Transverse colon (tissue), 4 donors: ENCODE data around the gene ARHGAP10. TPM values are rescaled to one million over a fixed set of nuclear protein-coding genes. Genes with fewer than 3 reads are reported as not detected.
A peak's percentile ranks its signal among the peaks of the same experiment; 100 is the strongest.

Experiments
- DNase-seq: peaks from one replicate; pipeline ENCODE4 v3.0.0-alpha.2; 2019
- H3K27ac ChIP-seq, 4 donors: fragments of 200-600 bp; sonication (generic); 2 replicates each; pipeline ENCODE4 v1.5.1; 2016 to 2018; ENCODE audit warnings: inconsistent platforms in 4 of 4
- H3K27me3 ChIP-seq: fragments of 200-600 bp; sonication (generic); 2 replicates; pipeline ENCODE4 v1.5.1; 2017; ENCODE audit warnings: inconsistent platforms
- H3K36me3 ChIP-seq, 4 donors: fragments of 200-600 bp; sonication (generic); 2 replicates each; pipeline ENCODE4 v1.5.1; 2017 to 2019; ENCODE audit warnings: inconsistent platforms in 4 of 4
- H3K4me1 ChIP-seq, 4 donors: fragments of 200-600 bp; sonication (generic); 2 replicates each; pipeline ENCODE4 v1.5.1; 2017 to 2020; ENCODE audit warnings: inconsistent platforms in 4 of 4
- H3K4me3 ChIP-seq, 4 donors: fragments of 200-600 bp; sonication (generic); 1 replicate in 1 of 4; 2 replicates in 3 of 4; pipeline versions ENCODE4 v1.5.1 to v1.6.1; 2017 to 2019; ENCODE audit warnings: inconsistent platforms in 4 of 4
- H3K9me3 ChIP-seq, 2 donors: fragments of 200-600 bp; sonication (generic); 2 replicates each; pipeline ENCODE4 v1.5.1; 2017 to 2019; ENCODE audit warnings: inconsistent platforms in 2 of 2
- EP300 ChIP-seq: sonication (generic); formaldehyde crosslinking; IDR thresholded peaks from one replicate; pipeline ENCODE4 v1.6.1; 2017; ENCODE audit warnings: antibody characterized with exemption, low read depth
- POLR2A ChIP-seq: fragments of 450-650 bp; IDR thresholded peaks from one replicate; pipeline ENCODE4 v1.6.1; 2016; ENCODE audit warnings: antibody characterized with exemption, mild to moderate bottlenecking, moderate library complexity
- POLR2AphosphoS5 ChIP-seq, 3 donors: sonication (generic); formaldehyde crosslinking; IDR thresholded peaks; one replicate each; pipeline ENCODE4 v1.6.1; 2016; ENCODE audit warnings: antibody characterized with exemption in 3 of 3
- WGBS, 2 donors: methylation state at CpG; one replicate each; pipeline ENCODE4 v1.1.5; 2018; ENCODE audit warnings: low coverage in 1 of 2; 5-methylcytosine and 5-hydroxymethylcytosine counted together
- in situ Hi-C, 4 donors: fragments of 200-750 bp; cut with MboI; loops; one replicate each; pipeline versions ENCODE4 v1.15.0 to v1.15.1; 2017; ENCODE audit warnings: low sequenced_read_pairs in 3 of 4, low pct_ligation_motif_present in 1 of 4, low pct_unique_long_range_greater_than_20kb in 1 of 4
- intact Hi-C: fragments of 100-400 bp; cut with DNase I; formaldehyde crosslinking; loops from one replicate; pipeline ENCODE4 v1.15.1; 2023; ENCODE audit warnings: low total_unique reads
- total RNA-seq, 4 donors: library from RNA; depleted of rRNA; stranded (reverse); fragments of >200 nt; gene quantifications; one replicate each; pipeline ENCODE4 v1.1.0, GENCODE V29; 2016
- TF ChIP-seq, protein P1 (sequence below), 5 experiments: fragments of 200-600 bp in 3 of 5; fragments of 450-650 bp in 2 of 5; sonication (generic) in 3 of 5; IDR thresholded peaks; 1 replicate in 2 of 5; 2 replicates in 3 of 5; pipeline ENCODE4 v1.5.1; 2016 to 2017; ENCODE audit warnings: antibody characterized with exemption in 5 of 5, inconsistent platforms in 3 of 5, mild to moderate bottlenecking in 2 of 5, moderate library complexity in 1 of 5

Gene ARHGAP10
- total RNA-seq, 4 donors from 2014 or later = 14.7 to 27.3 (median 22.9) TPM

DNA sequence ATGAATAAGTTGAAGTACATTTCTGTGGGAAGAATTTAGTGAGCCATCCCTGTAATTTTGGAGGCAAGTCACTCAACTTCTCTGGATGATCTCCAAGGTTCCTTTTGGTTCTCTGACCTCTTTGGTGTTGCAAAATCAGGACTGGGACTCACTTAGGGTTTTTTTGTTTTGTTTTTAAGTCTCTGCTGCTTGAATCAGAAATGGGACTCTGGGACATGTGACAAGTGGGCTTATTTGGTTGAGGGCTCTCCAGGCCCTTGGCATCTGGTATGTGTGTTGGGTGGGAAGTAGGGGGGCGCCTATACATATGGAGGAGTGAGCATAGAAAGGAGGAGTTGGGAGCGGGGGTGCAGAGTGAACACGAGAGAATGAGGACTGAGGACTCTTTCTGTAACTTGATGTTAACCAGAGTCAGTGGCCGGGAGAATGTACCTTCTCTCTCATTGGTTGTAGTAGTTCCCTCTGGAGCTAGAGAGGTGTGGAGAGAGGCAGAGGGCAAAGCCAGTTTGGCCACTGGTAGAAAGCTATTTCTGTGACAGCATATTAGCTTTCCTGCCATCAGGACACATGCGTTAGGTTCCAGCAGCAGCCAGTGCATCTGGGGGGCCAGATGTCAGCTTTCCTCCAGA lies 1.9 kb downstream of the ARHGAP10 start:
- Histone ChIP-seq H3K27me3 (peaks cover 40% of the 10 kb centered on the region), H3K9me3 (no peaks in the 10 kb centered on the region), H3K4me3 (peak overlapping the region in 3 of 4 donors; percentile 56 to 81 (median 69)), H3K4me1 (peaks cover 5 to 49% (median 6%) of the 10 kb centered on the region in 4 donors), H3K27ac (peak overlapping the region; percentile 85 to 94 (median 92)), H3K36me3 (no peaks in the 10 kb centered on the region)
- in situ Hi-C loops = no loop called here
- WGBS, 2 donors = 41 to 65% methylated on average over 4 to 5 of the region's 5 CpGs
- intact Hi-C loops = loop anchor here (10.0 kb wide), 1 partner anchor 131 kb away; no protein-coding TSS in a partner anchor
- DNase-seq = no peak
- TF ChIP-seq POLR2A (no peak), EP300 (no peak), POLR2AphosphoS5 (IDR thresholded peaks at IDR 0.05) (no peak)
- TF ChIP-seq, protein P1, sequence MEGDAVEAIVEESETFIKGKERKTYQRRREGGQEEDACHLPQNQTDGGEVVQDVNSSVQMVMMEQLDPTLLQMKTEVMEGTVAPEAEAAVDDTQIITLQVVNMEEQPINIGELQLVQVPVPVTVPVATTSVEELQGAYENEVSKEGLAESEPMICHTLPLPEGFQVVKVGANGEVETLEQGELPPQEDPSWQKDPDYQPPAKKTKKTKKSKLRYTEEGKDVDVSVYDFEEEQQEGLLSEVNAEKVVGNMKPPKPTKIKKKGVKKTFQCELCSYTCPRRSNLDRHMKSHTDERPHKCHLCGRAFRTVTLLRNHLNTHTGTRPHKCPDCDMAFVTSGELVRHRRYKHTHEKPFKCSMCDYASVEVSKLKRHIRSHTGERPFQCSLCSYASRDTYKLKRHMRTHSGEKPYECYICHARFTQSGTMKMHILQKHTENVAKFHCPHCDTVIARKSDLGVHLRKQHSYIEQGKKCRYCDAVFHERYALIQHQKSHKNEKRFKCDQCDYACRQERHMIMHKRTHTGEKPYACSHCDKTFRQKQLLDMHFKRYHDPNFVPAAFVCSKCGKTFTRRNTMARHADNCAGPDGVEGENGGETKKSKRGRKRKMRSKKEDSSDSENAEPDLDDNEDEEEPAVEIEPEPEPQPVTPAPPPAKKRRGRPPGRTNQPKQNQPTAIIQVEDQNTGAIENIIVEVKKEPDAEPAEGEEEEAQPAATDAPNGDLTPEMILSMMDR (IDR thresholded peaks at IDR 0.05) = no peak

DNA sequence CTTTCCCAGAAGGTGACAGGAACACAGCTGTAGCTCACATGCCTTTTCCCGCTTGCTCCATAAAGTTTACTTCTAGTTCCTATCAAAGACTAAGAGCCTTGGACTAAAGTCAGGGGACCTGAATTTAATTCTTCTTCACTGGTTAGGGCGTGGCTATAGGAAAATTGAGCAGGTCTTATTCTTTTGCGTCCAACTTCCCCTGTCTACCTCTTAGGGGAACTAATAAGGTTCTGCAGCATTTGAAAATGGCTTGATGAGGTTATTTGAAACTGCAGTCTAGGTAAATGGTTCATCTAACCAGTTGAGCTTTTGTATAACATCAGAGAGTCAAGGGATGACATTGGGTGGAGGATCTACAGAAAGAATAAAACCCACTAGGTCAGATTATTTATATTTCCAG lies 2.6 kb downstream of the ARHGAP10 start:
- no peaks in the 10 kb centered on the region for H3K9me3 ChIP-seq
- H3K36me3 ChIP-seq = no peaks in the 10 kb centered on the region
- in situ Hi-C loops (no loop called here), intact Hi-C loops (loop anchor here (10.0 kb wide), 1 partner anchor 130 kb away; no protein-coding TSS in a partner anchor)
- H3K4me1 ChIP-seq = peaks cover 5 to 49% (median 6%) of the 10 kb centered on the region in 4 donors
- no peak for TF ChIP-seq POLR2AphosphoS5 (IDR thresholded peaks at IDR 0.05)
- no peak for TF ChIP-seq POLR2A
- TF ChIP-seq, protein P1 (IDR thresholded peaks at IDR 0.05) = no peak
- no peak for TF ChIP-seq EP300
- 48 to 63% methylated on average over 2 to 3 of the region's 3 CpGs for WGBS, 2 donors
- DNase-seq = no peak
- H3K27ac ChIP-seq = peak overlapping the region; percentile 85 to 94 (median 92)
- peak overlapping the region; percentile 13 to 81 (median 62) for H3K4me3 ChIP-seq
- H3K27me3 ChIP-seq = peaks cover 40% of the 10 kb centered on the region

DNA sequence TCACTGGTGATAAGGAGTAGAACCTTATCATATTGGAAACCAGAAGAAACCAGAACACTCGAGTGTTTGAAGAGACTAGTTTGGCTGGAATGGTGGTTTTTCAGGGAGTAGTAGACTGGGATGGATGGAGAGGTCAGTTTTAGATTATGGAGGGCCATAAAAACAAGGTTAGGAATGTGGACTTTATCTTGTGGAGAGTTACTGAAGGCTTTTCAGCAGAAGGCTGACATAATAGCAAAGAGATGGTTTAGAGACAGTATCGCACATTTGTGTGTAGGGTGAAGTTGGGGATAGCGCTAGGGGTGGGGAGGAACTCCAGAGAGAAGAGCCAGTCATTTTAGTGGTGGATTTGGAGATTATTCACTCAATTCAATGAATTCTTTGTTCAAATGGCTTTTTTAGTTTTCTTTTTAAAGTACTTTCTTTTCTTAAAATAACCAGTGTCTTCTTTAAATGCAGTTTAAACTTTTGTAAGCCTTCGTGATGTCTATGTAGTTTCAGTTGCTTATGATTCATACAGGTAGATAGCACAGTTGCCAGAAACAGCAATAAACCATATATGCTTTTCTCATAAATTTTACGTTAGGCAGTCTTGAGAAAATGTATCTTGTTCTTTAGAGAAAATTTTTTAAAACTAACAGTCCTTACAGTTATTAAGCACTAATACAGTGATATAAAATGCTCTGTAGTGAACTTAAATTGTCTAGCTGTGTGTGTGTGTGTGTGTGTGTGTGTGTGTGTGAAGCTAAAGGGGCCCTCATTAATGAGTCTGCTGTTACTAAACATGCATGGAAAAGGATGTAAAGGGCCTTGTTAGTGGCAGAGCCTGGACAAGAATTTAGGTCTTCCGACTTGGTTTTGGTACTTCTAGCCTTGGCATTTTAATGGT lies 3.8 kb downstream of the ARHGAP10 start:
- H3K27me3 ChIP-seq = peaks cover 34% of the 10 kb centered on the region
- no peak for TF ChIP-seq EP300
- TF ChIP-seq POLR2A = no peak
- TF ChIP-seq POLR2AphosphoS5 (IDR thresholded peaks at IDR 0.05) = no peak
- TF ChIP-seq, protein P1 (IDR thresholded peaks at IDR 0.05) = no peak
- peaks cover 5 to 54% (median 6%) of the 10 kb centered on the region in 4 donors for H3K4me1 ChIP-seq
- in situ Hi-C loops (no loop called here), intact Hi-C loops (loop anchor here (10.0 kb wide), 1 partner anchor 129 kb away; no protein-coding TSS in a partner anchor)
- no peak for DNase-seq
- WGBS, 2 donors = 64 to 68% methylated on average over 6 of the region's 6 CpGs
- H3K36me3 ChIP-seq = no peaks in the 10 kb centered on the region
- H3K27ac ChIP-seq = peak overlapping the region; percentile 85 to 94 (median 92)
- peak overlapping the region in 1 of 4 donors; percentile 81 for H3K4me3 ChIP-seq
- no peaks in the 10 kb centered on the region for H3K9me3 ChIP-seq

DNA sequence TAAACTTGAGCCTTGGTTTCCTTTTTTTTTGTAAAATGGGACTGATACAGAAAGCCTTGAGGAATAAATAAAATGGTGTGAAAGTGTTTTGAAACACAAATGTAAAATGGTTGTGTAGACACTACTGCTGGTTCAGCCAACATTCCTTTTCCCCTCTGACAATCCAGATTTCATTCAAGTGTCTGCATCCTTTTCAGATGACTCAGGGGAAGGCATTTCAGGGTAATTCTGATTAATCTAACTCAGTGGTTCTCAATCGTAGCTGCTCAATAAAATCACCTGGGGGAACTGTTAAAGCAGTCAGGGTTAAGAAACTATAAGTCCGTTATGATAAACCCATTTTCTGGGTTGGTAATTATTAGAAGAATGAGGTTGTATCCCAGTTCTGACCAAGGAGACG lies 4.6 kb downstream of the ARHGAP10 start:
- intact Hi-C loops (loop anchor here (10.0 kb wide), 1 partner anchor 128 kb away; no protein-coding TSS in a partner anchor), in situ Hi-C loops (no loop called here)
- H3K36me3 ChIP-seq = no peaks in the 10 kb centered on the region
- peak overlapping the region; percentile 85 to 94 (median 92) for H3K27ac ChIP-seq
- H3K4me3 ChIP-seq = no peak overlapping the region
- DNase-seq = no peak
- 14 to 74% methylated on average over 1 to 3 of the region's 3 CpGs for WGBS, 2 donors
- peaks cover 29% of the 10 kb centered on the region for H3K27me3 ChIP-seq
- H3K9me3 ChIP-seq = no peaks in the 10 kb centered on the region
- peaks cover 5 to 60% (median 6%) of the 10 kb centered on the region in 4 donors for H3K4me1 ChIP-seq
- TF ChIP-seq POLR2AphosphoS5 (IDR thresholded peaks at IDR 0.05) = peak in 1 of 3 donors; percentile 31
- no peak for TF ChIP-seq POLR2A
- no peak for TF ChIP-seq EP300
